Prostate gland (tissue), 2 donors: ENCODE measurements around the gene MAP2K3.
"Not testable (repeated sequence)": the region's sequence is repeated elsewhere in the genome, so short reads cannot be mapped to it uniquely, and the experiment has no call there.

Experiments used
- POLR2A ChIP-seq: fragments of 450-650 bp; IDR thresholded peaks from one replicate; pipeline ENCODE4 v1.6.1; 2016; ENCODE audit warnings: antibody characterized with exemption, mild to moderate bottlenecking
- POLR2AphosphoS5 ChIP-seq: sonication (generic); formaldehyde crosslinking; IDR thresholded peaks from one replicate; pipeline ENCODE4 v1.6.1; 2017; ENCODE audit warnings: antibody characterized with exemption
- TF ChIP-seq, protein P1 (sequence below), 4 experiments: fragments of 200-600 bp in 2 of 4; fragments of 450-650 bp in 2 of 4; sonication (generic) in 2 of 4; IDR thresholded peaks; 1 replicate in 3 of 4; 2 replicates in 1 of 4; pipeline ENCODE4 v1.5.1; 2016 to 2019; ENCODE audit warnings: antibody characterized with exemption in 4 of 4, mild to moderate bottlenecking in 2 of 4, moderate library complexity in 2 of 4

DNA sequence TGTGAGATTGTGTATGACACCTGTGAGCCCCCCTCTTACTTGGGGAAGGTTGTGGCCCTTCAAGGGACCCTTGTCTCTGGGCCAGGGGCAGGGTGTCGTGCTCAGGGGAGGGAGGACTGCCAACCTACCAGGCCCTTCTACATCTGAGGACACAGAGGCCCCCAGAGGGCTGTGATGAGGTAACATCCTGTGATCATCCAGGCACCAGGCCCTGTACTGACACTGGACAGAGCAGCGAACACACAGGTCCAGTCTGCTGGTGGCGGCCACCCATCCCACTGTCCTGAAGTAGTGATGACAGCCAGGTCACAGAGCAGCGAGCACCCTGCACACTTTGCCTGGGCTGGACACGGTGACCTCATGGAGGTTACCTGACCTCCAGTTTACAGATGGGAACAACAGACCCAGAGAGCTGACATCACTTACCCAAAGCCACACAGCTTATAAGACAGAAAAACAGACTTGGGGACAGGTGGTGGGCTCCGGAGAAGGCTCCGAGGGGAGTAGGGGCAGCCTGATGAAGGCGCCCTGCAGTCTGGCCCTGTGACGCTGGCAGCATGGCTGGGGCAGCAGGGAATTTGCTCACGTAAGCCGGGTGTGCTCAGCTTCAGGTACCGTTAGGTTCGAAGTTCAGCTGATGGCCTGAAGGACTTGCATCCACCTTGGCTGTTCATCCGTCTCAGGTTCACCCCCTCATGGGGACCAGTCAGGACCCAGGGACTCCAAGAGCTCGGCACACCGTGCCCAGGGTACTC, 30.9 kb downstream of the MAP2K3 start:
- not testable (repeated sequence) for TF ChIP-seq POLR2AphosphoS5, POLR2A
- TF ChIP-seq, protein P1, sequence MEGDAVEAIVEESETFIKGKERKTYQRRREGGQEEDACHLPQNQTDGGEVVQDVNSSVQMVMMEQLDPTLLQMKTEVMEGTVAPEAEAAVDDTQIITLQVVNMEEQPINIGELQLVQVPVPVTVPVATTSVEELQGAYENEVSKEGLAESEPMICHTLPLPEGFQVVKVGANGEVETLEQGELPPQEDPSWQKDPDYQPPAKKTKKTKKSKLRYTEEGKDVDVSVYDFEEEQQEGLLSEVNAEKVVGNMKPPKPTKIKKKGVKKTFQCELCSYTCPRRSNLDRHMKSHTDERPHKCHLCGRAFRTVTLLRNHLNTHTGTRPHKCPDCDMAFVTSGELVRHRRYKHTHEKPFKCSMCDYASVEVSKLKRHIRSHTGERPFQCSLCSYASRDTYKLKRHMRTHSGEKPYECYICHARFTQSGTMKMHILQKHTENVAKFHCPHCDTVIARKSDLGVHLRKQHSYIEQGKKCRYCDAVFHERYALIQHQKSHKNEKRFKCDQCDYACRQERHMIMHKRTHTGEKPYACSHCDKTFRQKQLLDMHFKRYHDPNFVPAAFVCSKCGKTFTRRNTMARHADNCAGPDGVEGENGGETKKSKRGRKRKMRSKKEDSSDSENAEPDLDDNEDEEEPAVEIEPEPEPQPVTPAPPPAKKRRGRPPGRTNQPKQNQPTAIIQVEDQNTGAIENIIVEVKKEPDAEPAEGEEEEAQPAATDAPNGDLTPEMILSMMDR (IDR thresholded peaks at IDR 0.05) = not testable (repeated sequence)
